ENCODE data around the gene NIPBL.

NIPBL gene

GRCh38 chr5:37103302-37103701 is 226.7 kb downstream of the NIPBL start:
- no peak for DNase-seq

- no peak for DNase-seq
Measured at GRCh38 chr5:37109338-37109737, 232.8 kb downstream of the NIPBL start.

DNA sequence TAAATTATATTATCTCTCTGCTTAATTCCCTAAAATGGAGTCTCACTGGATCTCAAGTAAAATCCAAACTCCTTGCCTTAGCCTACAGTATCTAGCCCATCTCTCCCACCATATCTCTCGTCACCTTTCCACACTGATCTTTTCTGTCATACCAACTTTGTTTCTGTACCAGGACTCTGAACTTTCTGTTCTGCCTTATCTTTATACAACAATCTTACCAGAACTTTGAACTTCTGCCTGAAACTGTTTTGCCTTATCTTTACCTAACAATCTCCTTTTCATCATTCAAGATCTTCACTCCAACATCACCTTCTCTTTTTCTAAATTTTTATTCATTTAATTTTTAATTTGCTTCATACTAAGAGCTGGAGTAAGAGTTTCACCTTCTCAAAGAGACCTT is 233.6 kb downstream of the NIPBL start:
- DNase-seq = no peak

DNA sequence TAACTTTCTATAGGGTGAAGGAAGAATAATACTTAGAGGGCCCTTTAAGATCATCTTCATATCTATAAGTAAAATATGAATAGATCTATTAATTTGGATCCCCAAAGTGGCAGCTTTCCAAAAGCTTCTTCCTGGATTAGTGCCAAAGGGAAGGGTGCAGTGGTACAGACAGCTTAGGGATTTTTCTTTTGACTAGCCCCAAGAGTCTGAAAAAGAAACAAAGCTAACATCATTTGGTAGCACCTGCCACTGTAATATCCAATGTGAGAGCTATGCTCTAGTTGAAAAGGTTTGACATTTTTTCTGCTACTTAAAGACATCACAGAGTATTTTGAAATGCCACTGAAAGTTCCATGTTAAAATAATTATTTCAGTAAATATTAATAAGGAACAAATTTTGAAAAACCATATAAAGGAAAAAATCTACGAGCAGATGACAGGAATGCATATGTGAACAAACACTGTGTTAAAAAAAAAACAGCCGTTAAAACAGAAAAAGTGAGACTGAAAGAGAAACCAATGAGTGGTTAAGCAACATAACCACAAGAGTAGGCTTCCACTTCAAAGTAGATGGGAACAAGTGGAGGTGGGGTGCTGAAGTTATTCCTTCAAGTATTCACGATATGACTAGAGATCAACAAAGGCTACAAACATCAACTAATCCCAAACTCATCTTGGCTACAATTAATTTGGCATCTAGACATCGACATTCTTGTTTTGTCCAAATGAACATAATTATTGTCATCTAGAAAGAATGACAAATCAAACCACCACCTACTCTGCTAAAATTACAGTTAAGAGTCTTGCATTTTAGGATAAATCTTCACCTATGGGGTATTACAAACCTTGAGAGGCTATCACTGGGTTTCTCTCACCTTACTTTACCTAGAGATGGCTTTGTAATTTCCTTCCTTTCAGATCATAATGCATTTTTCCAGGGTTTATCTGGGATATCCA is 235.1 kb downstream of the NIPBL start:
- DNase-seq = no peak

GRCh38 chr5:37112383-37112991 is 235.9 kb downstream of the NIPBL start:
- DNase-seq = no peak
